GM20000 (cell line): ENCODE data around the gene TRIM47.

Source experiments
- DNase-seq: peaks from one replicate; pipeline ENCODE4 v3.0.0; 2012; ENCODE audit warnings: low spot score
- TF ChIP-seq, protein P1 (sequence below): IDR thresholded peaks from 2 replicates; pipeline ENCODE4 v1.5.1; 2012; ENCODE audit warnings: mild to moderate bottlenecking, control low read depth; ENCODE audit errors: extremely low read depth, missing control alignments

The TRIM47 gene

DNA sequence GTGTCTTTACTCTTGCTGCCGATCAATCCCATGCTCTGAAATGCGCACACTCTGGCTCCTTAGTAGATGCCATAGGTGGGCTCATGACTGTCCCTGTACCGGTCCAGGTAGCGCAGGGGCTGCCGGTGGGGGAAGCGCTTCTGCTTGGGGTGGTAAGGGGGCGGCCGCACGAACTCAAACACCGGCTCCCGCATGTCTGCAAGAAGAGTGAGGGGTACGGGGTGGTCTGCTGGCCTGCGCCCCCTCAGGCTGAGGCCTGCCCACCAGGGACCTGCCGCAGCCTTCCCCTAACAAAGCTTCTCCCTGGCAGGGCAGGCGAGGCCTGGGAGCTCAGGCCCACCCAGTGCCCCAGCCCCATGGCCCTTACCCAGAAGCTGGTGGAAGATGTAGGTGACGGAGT, 20.4 kb upstream of the TRIM47 start:
- DNase-seq = no peak

DNA sequence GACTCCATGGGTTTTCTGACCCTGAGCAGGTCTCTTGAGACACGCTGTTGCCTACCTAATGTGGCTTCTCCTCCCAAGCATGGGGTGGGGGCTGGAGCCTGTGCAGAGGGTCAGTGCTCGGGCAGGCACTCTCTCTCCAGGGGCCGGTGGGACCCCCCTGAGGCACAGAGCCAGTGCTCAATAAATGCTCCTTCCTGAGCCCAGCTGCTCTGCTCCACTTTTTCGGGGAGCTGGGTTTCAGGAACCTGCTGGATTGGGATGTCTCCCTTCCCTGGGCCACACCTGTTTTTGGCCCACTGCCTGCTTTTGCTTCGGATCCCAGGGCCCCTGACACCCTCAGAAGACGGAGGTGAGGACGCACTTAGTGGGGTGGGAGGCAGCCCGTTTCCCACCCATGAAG, 19.7 kb upstream of the TRIM47 start:
- TF ChIP-seq, protein P1, sequence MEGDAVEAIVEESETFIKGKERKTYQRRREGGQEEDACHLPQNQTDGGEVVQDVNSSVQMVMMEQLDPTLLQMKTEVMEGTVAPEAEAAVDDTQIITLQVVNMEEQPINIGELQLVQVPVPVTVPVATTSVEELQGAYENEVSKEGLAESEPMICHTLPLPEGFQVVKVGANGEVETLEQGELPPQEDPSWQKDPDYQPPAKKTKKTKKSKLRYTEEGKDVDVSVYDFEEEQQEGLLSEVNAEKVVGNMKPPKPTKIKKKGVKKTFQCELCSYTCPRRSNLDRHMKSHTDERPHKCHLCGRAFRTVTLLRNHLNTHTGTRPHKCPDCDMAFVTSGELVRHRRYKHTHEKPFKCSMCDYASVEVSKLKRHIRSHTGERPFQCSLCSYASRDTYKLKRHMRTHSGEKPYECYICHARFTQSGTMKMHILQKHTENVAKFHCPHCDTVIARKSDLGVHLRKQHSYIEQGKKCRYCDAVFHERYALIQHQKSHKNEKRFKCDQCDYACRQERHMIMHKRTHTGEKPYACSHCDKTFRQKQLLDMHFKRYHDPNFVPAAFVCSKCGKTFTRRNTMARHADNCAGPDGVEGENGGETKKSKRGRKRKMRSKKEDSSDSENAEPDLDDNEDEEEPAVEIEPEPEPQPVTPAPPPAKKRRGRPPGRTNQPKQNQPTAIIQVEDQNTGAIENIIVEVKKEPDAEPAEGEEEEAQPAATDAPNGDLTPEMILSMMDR = no peak
- DNase-seq = no peak

More for the DNA sequence above, 20.4 kb upstream of the TRIM47 start:
- TF ChIP-seq, protein P1 = no peak

DNA sequence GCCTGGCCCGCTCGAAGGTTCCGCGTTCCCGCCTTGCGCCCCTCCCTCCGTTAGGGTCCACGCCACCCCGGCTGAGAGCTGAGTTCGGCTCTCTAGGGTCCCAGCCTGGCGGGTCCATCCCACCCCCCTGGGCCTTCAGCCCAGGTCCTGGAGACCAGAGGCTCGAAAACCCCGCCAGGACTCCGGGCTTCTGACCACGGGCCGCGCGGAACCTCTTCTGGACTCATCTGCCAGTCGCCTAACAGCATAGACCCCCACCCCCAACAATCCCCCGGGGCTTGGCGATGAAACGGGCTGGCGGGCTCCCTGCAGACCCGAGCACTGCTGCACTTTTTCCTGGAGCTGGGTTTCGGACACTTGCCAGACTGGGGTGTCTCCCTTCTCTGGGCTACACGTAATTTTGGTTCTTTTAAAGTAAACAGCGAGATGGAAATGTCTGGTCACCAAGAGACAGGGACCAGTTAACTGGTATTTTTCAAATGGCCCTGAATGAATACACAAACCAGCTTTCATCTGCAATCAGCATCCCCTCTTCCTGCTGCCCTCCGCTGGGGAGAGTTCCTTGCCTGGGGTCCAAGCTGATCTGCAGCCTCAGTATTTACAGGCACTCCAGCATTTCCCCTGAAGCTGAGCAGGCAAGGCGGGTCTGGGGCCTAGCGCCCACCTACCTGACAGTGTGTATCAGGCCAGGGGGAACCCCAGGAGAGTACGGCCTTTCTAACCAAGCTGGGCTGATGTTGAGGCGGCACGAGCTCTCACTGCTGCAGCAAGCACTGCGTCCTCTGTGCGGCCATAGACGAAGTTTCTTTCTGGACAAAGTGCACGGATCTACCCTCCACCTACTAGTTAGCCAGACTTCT, 19.0 kb upstream of the TRIM47 start:
- TF ChIP-seq, protein P1 = no peak
- DNase-seq = no peak

DNA sequence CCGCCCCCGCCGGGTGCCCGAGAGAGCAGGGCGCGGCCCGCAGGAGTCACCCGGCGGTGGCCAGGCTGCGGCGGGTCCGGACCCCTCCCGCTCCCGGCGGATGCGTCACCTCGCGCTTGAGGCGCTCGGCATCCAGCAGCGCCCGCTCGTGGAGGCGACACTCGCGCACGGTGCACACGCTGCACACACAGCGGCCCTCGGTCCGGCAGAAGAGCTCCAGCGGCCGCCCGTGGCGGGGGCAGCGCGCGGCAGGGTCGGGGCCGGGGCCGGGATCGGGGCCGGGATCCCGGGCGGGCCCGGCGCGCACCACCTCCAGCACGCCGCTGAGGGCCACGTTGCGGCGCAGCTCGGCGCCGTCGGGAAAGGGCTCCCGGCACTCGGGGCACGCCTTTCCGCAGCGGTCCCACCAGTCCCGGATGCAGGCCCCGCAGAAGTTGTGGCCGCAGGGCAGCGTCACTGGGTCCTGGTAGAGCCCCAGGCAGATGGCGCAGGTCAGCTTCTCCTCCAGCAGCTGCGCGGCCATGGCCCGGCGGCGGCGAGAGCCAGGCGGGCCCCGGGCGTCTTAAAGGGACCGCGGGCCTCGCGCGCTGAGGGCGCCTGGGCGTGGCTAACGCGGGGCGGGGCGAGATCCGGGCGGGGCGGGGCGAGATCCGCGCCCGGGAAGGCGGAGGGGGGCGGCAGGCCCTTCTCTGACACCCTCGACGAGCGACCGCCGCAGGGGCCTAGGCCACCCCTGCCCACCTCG, 18.2 kb upstream of the TRIM47 start, which contains the start of gene TRIM65:
Gene TRIM65 (minus strand): TSS at position 537 of the 745 bp plus-strand sequence. CDS start 14 bp downstream, at position 523.
- TF ChIP-seq, protein P1 = peak; percentile 45
- DNase-seq = peak; percentile 96

DNA sequence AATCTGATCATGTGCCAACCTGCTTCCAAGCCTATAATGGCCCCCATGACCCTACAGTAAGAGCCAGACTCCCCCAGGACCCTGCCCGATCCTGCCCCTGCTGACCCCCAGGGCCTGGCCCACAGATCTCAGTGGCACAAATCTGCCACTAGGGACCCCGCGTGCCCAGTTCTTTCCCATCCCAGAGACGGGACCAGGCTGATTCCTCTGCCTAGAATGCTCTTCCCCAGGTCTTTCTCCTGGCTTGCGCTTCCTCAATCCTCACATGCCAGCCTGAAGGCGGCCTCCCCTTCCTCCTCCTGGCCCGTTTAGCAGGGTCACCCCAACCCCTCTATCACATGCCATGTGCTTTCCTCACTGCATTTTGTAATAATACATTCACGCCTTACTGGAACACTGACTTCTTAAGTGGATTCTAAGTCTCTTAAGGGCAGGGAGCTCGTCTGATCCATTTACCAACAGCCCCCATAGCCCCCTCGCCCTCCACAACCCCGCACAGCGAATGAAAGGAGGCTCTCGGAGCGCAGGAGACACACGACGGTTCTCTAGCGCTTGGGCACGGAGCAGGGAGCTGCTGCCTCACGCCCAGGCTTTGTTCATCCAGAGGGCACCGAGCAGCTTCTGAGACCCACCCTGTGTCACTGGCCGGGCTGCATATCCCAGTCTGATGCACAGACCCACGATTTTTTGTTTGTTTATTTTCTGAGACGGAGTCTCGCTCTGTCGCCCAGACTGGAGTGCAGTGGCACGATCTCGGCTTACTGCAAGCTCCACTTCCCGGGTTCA, 17.2 kb upstream of the TRIM47 start:
- peak; percentile 57 for DNase-seq

DNA sequence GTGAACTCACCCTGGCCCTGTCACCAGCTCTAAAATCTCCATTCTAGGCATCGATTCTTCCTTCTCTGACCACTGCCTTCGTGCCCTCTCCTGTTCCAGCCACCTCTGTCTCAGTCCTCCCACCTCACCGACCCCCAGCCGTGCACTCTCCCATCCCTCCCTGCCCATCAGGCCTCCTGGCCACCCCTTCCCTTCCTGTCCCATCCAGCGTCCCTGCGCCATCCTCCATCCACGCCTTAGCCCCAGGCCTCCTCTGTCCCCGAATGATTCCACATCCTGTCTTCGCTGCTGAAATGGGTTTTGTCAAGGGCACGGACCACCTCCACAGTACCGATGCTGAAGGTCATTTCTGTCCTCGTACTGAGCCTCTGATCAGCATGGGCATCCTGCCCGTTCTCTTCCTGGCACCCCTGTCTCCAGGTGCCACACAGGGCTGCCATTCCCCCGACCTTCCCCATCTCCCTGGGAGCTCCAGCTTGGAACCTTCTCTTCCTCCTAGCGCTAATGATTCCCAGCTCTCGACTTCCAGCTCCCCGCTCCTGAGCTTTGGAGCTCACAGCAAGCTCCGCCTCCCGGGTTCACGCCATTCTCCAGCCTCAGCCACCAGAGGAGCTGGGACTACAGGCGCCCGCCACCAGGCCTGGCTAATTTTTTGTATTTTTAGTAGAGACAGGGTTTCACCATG, 15.8 kb upstream of the TRIM47 start:
- no peak for DNase-seq
- TF ChIP-seq, protein P1 = no peak

More for the DNA sequence above, 17.2 kb upstream of the TRIM47 start:
- TF ChIP-seq, protein P1 = peak; percentile 16
